Left cardiac atrium (tissue), 4 donors: ENCODE measurements around the gene CMIP. TPM values are rescaled to one million over a fixed set of nuclear protein-coding genes. Genes with fewer than 3 reads are reported as not detected.

Source experiments
- ATAC-seq, 2 donors: fragments of 200-7000 bp; cut with Tn5 transposase; one replicate each; pipeline ENCODE4 v1.9.1; 2020; ENCODE audit warnings: mild to moderate bottlenecking in 2 of 2, moderate library complexity in 2 of 2
- DNase-seq: peaks from one replicate; pipeline ENCODE4 v3.0.0-alpha.2; 2020
- intact Hi-C, 2 donors: fragments of 100-400 bp; cut with DNase I; formaldehyde crosslinking; loops; one replicate each; pipeline versions ENCODE4 v1.14.1 to v1.15.1; 2022 to 2023
- total RNA-seq, 2 donors: library from RNA; stranded (reverse); fragmentation: NEBNext Ultra II Directional; extraction: Animal tissue kit (Norgen Biotek cat#: 25700); gene quantifications; one replicate each; pipeline ENCODE4 v1.2.1, GENCODE V29; 2021
- donor health status: DM: no; HTN: yes; CAD: no.
- donor health status: DM: no; HTN: yes; CAD: no; lungs with severe emphysema.
- donor health status: DM: yes; HTN: yes; CAD: no.
- donor health status: Dilated cardiomyopathy.

The CMIP gene
- total RNA-seq, 2 donors from 2014 or later, result 18.1 to 34.9 TPM

DNA sequence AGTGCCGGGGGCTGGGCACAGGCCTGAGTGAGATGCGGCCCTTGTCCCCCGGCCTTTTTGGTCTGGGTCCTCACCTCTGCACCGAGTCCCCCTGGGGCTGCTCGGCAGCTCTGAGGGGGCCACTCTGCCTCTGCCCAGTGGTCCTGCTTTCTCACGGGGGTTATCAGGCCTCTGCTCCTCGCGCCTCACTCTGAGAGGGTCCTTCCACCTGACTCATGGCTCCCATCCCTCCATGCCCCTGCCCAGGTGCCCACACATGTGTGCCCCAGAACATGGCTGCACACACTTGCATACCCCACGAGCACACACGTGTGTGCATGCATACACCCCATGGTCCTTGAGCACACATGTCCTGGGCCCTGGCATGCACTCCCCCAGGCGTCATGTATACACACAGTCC lies 53.7 kb downstream of the CMIP start:
- no peak for DNase-seq
- intact Hi-C loops, result loop anchor here in 1 of 2 donors (5.0 kb wide), 1 partner anchor 36 kb away; no protein-coding TSS in a partner anchor
- ATAC-seq, result no peak

DNA sequence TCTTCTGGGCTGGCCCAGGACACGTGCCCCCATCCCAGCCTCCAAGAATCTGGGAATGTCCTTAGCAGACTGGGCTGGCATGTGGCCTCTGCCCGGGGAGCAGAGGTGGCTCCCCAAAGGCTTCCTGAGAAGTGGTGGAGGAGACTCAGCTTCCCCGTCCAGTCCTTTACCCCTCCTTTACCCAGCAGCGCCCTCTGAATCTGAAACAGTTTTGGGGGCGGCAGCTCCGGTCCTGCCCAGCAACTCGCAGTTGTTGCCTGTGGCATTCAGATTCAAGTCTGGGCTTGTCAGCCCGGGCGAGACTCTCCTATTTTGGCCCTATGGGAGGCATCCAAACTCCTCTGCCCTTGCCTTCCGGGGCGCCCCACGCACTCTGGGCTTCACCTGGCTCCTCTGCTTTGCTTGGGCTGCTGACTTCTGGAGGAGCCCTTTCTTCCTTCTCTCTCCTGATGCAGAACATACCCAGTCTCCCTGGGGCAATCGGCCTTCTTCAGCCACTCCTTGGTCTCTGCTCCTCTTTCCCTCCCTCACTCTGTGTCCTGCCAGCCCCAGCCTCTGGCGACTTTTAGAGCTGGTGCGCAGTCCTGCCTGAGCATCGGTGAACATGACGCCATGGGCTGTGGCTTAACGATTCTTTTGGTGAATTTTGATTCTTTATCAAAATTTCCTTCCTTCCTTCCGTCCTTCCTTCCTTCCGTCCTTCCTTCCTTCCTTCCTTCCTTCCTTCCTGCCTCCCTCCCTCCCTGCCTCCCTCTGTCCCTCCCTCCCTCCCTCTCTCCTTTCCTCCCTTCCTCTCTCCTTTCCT lies 55.2 kb downstream of the CMIP start:
- intact Hi-C loops, result loop anchor here in 1 of 2 donors (5.0 kb wide), 1 partner anchor 37 kb away; no protein-coding TSS in a partner anchor
- ATAC-seq, result no peak
- no peak for DNase-seq

DNA sequence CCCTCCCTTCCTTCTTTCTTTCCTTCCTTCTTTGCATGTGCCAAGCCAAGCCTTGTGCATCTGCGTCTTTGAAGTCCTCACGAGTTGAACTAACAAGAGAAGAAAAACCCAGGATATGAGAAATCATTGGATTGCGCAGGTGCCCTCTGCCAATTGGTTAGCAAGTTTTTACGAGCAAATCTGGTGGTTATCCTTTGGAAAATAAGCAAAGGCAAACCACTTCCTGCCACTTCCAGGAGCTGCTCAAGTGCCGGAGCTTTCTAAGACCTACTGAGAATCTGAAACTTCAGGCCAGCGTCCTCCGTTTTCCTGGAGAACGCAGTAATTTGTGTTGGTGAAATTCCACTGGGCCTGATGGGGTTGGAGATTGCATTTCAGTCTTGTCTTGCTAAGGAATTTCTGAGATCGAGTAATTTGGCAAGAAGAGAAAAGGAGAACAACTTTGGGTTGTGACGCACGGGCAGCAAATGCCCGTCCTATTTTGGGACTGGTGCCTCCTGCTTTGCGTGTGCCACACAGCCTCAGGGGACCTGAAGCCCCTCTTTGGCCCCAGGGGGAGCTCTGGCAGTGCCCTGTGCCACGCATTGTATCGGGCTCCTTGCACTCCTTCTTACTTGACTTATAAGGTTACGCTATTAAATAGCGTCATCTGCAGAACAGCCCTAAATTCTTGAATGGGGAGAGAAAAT lies 56.4 kb downstream of the CMIP start:
- ATAC-seq (peak; percentile 6 to 18), DNase-seq (no peak)
- intact Hi-C loops, result no loop called here

DNA sequence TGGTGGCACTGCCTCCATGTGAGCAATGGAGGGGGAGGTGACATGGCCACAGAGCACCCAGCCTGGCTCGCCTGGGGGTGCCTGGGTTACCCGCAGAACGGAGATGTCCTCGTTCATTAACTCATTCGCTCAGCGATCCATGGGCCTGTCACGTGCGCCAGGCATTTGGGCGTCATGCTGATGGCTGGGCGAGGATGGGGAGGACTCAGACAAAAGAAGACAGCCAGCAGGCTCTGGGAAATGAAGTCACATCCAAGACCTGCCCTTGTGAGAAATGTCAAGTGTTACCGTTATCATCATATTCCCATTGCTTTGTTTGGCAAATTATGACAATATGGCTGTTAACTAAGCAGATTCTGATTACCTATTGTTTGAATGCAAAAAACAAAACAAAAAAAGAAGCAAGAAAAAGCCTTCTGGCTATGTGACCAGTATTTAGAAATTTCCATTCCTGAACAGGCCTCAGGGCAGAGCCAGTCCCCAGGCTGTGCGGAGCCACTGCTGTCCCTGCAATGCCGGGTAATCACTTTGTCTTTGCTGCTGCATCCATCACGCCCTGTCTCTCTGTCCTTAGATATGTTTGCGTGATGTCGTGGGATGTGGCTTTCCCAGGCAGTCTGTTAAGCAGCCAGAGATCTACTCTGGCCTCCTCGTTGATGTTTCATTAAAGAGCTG lies 57.9 kb downstream of the CMIP start:
- ATAC-seq (peak in 1 of 2 donors; percentile 9), DNase-seq (peak; percentile 67)
- intact Hi-C loops, result no loop called here

DNA sequence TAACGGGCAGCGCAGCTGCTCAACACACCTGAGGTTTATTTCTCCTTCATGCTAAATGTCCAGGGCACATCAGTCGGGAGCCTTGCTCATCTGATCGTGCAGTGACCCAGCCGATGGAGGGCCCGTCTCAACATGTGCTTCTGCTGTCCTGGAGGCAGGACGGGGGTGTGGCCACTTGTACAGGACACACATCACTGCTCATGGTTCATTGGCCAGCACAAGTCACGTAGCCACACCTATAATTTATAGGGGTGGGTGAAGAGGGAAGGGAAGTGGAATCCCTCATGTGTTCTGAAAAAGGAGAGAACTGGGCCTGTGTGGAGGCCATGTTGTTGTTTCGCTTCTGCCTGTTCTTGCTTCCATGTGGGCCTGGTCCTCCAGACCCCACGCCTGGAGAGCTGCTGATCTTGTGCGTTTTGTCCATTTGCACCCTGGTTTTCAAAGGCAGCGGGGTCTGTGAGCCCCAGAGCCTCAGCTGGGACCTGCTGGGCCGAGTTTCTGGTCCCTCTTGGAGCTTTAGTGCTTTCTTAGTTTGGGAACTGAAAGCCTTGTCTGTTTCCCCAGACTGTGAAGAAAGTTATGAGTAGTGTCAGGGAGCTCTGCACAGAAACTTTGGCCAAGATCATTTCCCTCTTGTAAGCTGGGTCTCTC lies 60.5 kb downstream of the CMIP start:
- peak; percentile 30 to 48 for ATAC-seq
- intact Hi-C loops, result no loop called here
- no peak for DNase-seq

DNA sequence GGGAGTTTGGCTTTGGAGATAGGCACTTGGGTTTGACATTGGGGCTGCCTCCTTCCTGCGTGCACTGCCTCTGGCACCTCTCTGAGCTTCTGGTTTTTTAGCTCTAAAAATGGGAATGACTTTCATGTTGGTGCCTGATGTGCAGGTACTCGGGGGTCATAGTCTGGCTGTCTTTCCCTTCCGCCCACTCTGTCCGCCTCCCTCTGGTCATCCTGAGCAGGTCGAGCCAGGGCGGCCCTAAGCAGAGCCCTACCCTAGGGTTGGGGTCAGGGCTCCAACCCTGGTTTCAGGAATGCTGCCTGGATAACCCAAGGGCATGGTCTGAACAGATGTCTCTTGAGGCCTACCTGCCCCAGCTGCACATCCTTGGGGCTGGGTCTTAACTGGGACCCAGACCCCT lies 64.8 kb downstream of the CMIP start:
- DNase-seq, result no peak
- ATAC-seq, result no peak
- intact Hi-C loops, result no loop called here

DNA sequence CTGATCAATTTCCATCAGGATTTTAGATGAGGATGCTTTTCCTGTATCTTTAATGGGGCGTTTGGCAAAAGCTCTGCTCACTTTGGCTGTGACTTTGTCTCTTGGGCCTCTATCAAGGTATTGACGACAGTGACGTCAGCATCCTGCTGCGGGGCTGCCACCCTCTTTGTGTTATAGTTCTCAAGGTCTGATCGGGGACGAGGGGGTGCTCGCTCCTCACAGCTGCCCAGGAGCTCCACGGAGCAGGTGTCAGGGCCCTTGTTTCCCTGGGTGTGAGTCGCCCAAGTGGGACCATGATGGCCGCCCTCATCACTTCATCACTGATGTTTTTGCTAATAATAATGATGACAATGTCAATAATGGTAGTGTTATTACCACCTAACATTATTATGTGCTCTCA lies 65.4 kb downstream of the CMIP start:
- intact Hi-C loops, result no loop called here
- no peak for ATAC-seq
- no peak for DNase-seq

DNA sequence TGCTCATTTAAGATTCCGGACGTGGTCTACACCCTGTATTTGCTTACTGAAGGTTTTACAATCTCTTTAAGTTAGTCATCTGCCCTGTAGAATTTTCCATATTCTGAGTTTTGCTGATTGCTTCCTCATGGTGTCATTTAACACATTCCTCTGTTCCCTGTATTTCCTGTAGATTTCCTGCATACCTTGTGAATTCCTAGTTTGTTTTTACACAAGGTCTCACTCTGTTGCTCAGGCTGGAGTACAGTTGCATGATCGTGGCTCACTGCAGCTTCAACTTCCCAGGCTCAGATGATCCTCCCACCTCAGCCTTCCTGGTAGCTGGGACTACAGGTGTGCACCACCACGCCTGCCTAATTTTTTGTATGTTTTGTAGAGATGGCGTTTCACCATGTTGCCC lies 66.8 kb downstream of the CMIP start:
- DNase-seq (no peak), ATAC-seq (no peak)
- intact Hi-C loops, result no loop called here

DNA sequence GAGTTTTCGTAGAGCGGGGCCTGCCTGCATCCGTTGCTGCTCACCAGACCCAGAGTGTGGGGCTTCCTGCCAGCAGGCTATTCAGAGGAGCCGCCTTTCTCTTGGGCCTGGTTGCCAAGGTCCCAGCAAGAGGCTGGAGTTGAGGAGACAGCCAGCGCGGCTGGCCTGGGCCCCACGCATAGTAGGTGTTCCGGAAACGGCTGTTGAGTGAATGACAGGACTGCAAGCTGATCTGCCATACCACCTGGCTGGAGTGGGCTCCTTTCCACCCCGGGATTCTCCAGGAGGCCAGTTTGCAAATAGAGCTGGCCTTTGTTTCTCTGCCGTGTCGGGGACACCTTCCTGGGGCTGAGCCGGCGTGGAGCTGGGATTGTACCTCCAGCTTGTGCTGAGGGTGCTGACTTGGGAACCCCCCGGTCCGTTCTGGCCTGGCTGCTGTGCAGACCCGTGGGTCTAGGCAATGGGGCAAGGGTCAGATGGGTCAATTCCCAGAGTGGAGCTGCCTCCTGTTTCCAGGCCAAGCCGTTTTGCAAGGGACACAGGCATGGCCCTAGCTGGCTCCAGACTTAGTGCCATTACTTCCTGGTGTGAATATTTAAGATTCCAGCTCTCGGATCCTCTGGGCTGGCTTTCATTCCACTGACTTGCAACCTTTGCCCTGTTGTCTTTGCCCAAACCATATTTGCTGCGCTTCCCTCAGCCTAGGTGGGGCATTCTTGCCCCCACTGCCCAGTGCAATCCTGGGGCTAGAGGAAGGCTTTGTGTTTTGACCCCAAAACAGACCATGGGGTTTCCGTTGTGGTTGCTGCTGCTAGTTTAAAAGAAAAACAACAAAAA lies 68.8 kb downstream of the CMIP start:
- peak; percentile 77 to 85 for ATAC-seq
- intact Hi-C loops, result no loop called here
- DNase-seq, result peak; percentile 90

DNA sequence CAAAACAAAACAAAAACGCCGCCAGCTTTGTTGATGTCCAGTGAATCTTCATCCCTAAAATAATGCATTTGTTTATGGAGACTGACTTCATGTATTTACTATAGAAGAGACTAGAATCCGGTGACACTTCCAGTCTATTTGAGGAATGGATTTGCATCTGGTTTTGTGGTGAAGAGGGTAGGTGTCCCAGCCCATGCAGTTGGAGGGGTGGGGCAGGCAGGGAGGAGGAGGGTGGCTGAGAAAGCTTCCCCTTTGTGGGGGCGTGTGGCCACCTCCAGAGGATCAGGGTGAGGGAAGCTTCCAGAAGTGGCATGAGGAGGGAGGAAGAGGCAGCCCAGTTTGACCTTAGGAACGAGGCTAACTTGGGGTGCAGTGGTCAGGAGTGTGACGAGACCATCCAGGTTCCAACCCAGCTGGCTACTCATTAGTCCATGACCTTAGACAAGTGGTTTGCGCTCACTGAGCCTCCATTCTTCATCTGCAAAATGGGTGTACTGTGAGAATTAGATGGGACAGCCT lies 69.5 kb downstream of the CMIP start:
- intact Hi-C loops, result no loop called here
- no peak for ATAC-seq
- DNase-seq, result no peak

DNA sequence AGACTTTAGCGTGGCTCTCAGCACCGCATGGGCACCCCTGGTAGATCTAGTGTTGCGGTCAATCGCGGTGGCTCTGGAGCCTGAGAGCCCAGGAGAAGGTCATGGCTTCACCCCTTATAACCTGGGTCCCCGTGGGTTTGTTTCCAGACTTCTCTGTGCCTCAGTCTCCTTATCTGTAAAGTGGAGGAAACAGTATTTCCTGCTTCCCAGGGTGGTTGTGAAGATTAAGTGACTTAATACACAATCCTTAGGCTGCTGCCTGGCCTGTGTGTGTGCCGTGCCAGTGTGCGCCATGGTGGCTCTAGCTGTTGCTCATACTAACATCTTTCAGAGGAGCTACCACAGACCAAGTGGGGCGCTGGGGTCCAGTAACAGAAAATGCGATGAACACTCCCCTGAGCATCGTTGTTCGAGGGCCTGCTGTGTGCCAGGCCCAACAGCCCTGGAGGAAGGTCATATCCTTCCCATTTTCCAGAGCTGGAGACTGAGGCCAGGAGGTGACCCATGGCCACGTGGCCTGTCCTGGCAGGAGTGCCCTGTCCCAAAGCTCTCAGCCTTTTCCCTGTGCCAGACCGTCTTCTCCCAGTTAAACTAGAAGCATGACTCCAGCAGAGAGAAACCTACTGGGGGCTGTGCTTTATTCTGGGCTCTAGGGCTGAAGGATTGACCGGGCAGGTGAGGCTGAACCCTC lies 70.1 kb downstream of the CMIP start:
- intact Hi-C loops, result no loop called here
- no peak for ATAC-seq
- DNase-seq, result no peak

DNA sequence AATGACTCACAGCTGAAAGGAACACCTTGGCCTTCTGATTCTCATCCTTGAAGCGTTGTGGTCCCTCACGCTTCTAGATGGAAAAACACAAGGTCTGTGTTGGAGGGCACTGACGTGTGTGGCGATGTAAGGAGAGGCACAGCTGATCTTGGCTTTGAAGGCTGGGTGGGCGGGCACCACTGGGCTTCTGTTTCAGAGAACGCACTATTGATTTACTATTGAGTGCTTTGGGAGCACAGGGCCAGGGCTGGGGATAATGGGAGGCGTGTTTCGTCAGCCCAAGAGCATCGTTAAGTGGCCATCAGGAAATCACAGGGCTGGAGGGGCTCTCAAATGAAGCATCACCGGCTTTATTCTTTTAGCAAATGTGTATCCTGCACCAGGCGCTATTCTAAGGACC lies 70.7 kb downstream of the CMIP start:
- ATAC-seq (no peak), DNase-seq (no peak)
- intact Hi-C loops, result no loop called here

DNA sequence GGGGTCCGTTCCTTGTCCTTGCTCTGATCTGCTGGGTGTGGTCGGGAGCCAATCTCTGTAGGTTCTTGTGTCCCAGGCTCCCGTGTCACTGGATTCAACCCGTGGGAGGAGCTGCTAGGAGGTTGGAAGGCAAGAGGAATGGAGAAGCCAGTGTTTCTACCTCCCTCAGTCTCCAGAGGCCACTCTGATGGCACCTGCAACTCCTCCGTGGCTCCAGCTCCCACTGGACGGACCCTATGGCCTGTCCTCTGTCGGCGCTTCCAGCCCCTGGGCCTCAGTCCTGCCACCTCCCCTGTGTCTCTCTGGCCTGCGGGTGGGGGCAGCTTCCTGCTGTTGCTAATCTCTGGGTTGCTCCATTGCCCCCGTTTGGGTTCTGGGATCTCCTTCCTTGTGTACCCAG lies 71.1 kb downstream of the CMIP start:
- DNase-seq (no peak), ATAC-seq (no peak)
- intact Hi-C loops, result no loop called here

DNA sequence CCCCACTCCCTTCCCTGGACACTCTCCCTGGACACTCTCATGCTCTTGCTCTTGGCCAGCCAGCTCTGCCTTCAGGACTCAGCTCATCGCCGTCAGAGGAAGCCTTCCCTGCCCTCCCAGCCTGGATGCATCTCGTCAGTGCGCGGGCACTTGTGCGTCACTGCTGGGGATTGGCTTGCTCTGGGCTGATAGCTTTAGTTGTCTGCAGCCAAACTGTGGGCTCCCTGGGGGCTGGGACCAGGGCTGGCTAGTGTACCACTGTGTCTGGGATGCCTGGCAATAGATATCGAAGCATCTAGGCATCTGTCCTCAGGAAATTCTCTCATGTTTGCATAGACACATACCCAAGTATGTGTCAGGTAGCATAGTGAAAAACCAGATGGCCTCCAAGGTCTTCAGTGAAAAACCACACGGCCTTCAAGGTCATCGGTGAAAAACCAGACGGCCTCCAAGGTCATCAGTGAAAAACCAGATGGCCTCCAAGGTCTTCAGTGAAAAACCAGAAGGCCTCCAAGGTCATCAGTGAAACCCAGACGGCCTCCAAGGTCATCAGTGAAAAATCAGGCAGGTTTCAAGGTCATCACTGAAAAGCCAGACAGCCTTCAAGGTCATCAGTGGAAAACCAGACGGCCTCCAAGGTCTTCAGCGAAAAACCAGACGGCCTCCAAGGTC lies 72.0 kb downstream of the CMIP start:
- ATAC-seq (peak; percentile 24 to 29), DNase-seq (peak; percentile 71)
- intact Hi-C loops, result no loop called here

DNA sequence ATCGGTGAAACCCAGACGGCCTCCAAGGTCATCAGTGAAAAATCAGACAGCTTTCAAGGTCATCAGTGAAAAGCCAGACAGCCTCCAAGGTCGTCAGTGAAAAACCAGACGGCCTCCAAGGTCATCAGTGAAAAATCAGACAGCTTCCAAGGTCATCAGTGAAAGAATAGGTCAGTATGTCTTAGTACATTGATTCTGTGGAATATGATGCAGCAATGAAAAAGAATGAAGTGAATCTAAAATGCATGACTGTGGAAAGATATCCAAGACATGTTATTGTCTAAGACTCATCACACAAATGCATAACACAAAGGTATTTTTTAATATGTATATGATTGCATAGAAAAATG lies 72.5 kb downstream of the CMIP start:
- DNase-seq, result no peak
- no peak for ATAC-seq
- intact Hi-C loops, result no loop called here

DNA sequence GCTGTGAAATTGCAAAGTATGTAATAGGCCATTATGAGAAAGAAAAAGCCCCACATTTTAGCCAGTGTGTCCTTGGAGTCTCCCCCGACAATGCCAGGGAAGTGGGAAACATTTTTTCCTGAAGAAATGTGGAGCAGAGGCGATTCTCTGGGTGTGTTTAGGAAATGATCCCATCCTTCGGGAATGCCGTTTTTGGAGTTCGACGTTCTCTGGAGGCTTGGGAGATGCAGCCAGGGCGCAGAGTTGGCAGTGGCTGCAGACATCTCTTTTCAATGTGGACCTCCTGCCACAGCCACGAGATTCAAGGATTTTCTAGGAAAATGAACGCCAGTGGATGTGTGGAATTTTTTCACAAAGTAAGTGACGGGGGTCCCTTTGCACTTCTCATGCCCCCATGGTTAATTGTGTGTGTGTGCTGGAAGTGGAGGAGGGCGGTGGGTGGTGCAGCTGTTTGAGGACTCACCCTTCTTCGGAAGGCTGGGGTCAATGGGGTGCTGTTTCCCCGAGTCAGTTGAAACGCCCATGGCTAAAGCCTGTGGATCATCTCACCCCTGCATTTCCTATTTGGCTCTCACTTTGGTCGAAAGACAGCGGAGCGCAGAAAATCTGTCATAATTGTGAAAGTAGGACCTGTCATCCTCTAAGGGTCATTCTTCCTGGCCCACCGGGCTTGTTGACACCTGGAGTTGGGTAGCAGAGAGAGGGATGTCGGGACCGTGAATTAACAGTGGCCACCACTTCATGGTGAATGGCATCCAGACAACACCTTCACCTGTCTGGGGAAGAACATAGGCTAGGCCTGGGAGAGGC lies 73.2 kb downstream of the CMIP start:
- intact Hi-C loops, result no loop called here
- ATAC-seq, result no peak

DNA sequence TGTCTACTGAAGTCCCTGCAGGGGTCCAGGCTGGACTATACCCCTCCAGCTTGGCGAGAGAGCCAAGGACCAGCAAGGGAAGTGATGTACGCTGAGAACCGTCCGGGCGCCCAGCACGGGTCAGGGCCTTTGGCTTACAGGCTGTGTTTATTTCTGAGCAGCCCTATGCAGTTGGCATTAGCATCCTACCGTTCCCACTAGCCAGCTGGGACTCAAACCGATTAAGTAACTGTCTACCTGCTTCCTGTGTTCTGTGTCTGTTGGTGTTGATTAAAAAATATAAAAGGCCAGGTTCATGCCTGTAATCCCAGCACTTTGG lies 73.8 kb downstream of the CMIP start:
- peak in 1 of 2 donors; percentile 4 for ATAC-seq
- no peak for DNase-seq
- intact Hi-C loops, result no loop called here

More for the DNA sequence above, 73.2 kb downstream of the CMIP start:
- no peak for DNase-seq
